ENCODE measurements around the gene SSPN. TPM values are rescaled to one million over a fixed set of nuclear protein-coding genes. Genes with fewer than 3 reads are reported as not detected.

The SSPN gene
- total RNA-seq, 3 donors from 2014 or later = 17.7 to 22.1 (median 19.7) TPM

DNA sequence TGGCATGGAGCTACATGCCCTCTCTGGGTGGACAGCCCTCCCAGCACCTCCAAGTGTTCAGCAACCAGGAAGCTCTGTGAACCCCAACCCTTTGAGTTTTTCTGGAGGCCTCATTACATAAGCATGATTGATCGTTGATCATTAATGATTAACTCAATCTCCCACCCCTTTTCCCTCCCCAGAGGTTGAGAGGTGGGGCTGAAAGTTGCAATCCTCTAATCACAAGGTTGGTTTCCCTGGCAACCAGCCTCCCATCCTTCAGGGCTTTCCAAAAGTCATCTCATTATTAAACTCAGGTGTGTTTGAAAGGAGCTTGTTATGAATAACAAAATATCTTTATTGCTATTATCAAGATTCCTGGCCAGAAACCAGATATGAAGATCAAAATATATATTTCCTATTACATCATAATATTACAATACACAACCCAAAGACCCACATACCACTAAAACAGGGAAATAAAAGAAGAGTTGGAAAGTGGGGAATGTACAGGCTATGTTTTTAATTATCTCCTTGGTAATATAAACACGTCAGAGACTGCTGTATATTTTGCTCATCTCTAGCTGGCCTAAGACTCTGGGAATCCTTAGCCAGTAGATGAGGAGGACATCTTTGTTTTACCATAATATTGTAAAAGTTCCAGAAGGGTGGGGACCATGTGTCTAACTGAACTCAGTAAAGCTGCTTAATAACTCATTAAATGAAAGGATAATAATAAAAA is 73.6 kb downstream of the SSPN start:
- Histone ChIP-seq H3K9me3 (no peaks in the 10 kb centered on the region), H3K4me1 (peaks cover 4 to 8% of the 10 kb centered on the region in 2 donors), H3K27ac (peak overlapping the region; percentile 37 to 49), H3K4me3 (no peak overlapping the region), H3K27me3 (no peaks in the 10 kb centered on the region), H3K36me3 (no peaks in the 10 kb centered on the region)
- intact Hi-C loops (cut with DNase I; ENCODE audit: low total_unique reads) = no loop called here
- DNase-seq (ENCODE audit: low spot score in 2 of 2) = no peak
- TF ChIP-seq POLR2A (IDR thresholded peaks at IDR 0.05) = no peak
- TF ChIP-seq, protein P1, sequence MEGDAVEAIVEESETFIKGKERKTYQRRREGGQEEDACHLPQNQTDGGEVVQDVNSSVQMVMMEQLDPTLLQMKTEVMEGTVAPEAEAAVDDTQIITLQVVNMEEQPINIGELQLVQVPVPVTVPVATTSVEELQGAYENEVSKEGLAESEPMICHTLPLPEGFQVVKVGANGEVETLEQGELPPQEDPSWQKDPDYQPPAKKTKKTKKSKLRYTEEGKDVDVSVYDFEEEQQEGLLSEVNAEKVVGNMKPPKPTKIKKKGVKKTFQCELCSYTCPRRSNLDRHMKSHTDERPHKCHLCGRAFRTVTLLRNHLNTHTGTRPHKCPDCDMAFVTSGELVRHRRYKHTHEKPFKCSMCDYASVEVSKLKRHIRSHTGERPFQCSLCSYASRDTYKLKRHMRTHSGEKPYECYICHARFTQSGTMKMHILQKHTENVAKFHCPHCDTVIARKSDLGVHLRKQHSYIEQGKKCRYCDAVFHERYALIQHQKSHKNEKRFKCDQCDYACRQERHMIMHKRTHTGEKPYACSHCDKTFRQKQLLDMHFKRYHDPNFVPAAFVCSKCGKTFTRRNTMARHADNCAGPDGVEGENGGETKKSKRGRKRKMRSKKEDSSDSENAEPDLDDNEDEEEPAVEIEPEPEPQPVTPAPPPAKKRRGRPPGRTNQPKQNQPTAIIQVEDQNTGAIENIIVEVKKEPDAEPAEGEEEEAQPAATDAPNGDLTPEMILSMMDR (IDR thresholded peaks at IDR 0.05) = no peak
- TF ChIP-seq POLR2AphosphoS5 (IDR thresholded peaks at IDR 0.05) = no peak

DNA sequence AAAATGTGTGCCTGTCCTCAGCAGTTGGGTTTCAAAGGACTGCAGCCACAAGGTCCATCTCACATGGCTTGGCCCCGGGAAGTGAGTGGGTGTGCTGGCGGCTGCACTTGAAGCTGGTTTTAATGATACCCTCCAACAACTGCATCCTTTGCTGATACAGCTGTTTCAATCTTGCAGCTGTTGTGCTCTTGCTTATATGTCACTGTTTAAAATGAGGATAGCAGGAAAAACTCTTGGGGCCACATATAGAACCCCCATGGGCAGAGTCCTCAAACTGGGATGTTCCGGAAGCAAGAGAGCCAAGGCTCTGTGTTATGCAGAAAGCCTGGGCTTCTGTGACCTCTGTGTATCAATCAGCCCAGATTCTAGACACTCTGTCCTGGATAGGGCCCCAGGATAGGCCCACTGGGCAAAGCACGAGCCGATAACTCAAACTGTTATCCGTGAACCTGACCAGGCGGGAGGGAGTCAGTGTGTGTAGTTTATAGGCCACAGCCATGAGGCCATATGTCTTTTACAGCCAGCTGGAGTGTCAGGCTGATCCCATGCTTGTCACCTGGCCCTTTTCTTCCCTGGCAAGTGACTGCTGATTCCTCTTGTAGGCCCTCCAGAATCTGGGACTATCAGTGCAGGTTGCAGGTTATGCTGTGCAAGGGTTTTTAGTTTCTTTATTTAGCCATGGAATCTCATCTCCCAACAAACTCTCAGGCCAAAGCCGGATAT is 74.3 kb downstream of the SSPN start:
- no peak for DNase-seq (ENCODE audit: low spot score in 2 of 2)
- no peak overlapping the region for H3K4me3 ChIP-seq
- H3K36me3 ChIP-seq = no peaks in the 10 kb centered on the region
- H3K27me3 ChIP-seq = no peaks in the 10 kb centered on the region
- intact Hi-C loops (cut with DNase I; ENCODE audit: low total_unique reads) = no loop called here
- peaks cover 10 to 14% of the 10 kb centered on the region in 2 donors for H3K4me1 ChIP-seq
- H3K27ac ChIP-seq = peak overlapping the region; percentile 37 to 49
- TF ChIP-seq, protein P1 (IDR thresholded peaks at IDR 0.05) = no peak
- TF ChIP-seq POLR2AphosphoS5 (IDR thresholded peaks at IDR 0.05) (no peak), POLR2A (IDR thresholded peaks at IDR 0.05) (no peak)
- H3K9me3 ChIP-seq = no peaks in the 10 kb centered on the region

DNA sequence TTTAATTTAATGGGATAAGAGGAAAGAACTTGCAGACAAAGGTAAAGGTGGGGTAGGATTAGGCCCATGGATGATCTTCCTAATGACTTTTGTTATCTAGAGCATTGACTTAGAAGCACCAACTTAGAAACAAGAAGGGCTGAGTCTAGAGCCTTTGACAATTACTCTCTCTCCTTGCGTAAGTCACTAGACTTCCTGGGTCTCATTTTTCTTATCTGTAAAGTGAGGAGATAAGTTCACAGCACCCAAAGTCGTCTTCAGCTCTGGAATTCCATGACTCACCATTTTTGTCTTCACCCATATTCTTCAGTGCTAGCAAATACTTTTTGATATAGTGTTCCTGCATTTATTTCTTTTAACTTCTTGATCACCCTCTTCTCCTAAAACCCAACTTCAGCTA is 75.7 kb downstream of the SSPN start:
- TF ChIP-seq POLR2AphosphoS5 (IDR thresholded peaks at IDR 0.05) (no peak), POLR2A (IDR thresholded peaks at IDR 0.05) (no peak)
- TF ChIP-seq, protein P1 (IDR thresholded peaks at IDR 0.05) = no peak
- H3K27me3 ChIP-seq = no peaks in the 10 kb centered on the region
- intact Hi-C loops (cut with DNase I; ENCODE audit: low total_unique reads) = no loop called here
- H3K4me3 ChIP-seq = no peak overlapping the region
- H3K36me3 ChIP-seq = no peaks in the 10 kb centered on the region
- no peak for DNase-seq (ENCODE audit: low spot score in 2 of 2)
- H3K9me3 ChIP-seq = no peaks in the 10 kb centered on the region
- peak overlapping the region in 1 of 2 donors; percentile 96 for H3K27ac ChIP-seq
- peaks cover 10 to 14% of the 10 kb centered on the region in 2 donors for H3K4me1 ChIP-seq

DNA sequence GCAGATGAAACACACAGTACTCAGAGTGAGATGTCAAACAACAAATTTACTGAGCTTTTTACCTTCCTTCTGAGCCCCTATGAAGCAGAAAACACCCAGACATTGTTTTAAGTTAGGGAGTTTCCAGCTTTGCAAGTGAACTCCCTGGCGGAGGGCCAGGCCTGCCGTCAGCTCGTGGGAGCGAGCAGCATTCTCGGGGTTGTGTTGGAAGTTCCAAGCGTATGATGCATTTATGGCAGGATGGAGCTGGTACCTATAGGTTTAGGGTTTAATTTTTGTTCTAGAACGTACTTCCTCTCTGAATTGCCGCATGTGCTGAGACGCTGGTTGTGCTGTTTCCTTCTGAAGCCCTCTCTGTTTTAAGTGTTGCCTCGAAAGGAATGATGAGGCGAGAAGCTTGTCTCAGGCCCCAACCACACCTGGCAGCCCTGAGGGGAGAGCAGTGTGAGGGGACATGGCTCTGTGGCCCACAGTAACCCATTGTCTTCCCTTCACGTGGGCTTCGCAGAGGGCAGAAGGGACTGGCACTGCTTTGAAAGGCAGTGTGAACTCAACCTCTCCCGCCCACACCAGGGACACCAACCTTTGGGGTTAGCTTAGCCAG is 76.6 kb downstream of the SSPN start:
- Histone ChIP-seq H3K9me3 (no peaks in the 10 kb centered on the region), H3K4me1 (peaks cover 10 to 14% of the 10 kb centered on the region in 2 donors), H3K27ac (peak overlapping the region; percentile 85 to 96), H3K4me3 (peak overlapping the region in 1 of 3 donors; percentile 2), H3K27me3 (no peaks in the 10 kb centered on the region), H3K36me3 (no peaks in the 10 kb centered on the region)
- DNase-seq (ENCODE audit: low spot score in 2 of 2) = peak; percentile 76 to 77
- intact Hi-C loops (cut with DNase I; ENCODE audit: low total_unique reads) = no loop called here
- TF ChIP-seq POLR2AphosphoS5 (IDR thresholded peaks at IDR 0.05) (peak in 1 of 3 donors; percentile 4), POLR2A (IDR thresholded peaks at IDR 0.05) (no peak)
- TF ChIP-seq, protein P1 (IDR thresholded peaks at IDR 0.05) = no peak
